ENCODE results near the gene ZBTB42. TPM values are rescaled to one million over a fixed set of nuclear protein-coding genes. Genes with fewer than 3 reads are reported as not detected.

ZBTB42 gene
- total and polyA plus RNA-seq, 4 donors = 1.5 to 9.4 (median 4.9) TPM

DNA sequence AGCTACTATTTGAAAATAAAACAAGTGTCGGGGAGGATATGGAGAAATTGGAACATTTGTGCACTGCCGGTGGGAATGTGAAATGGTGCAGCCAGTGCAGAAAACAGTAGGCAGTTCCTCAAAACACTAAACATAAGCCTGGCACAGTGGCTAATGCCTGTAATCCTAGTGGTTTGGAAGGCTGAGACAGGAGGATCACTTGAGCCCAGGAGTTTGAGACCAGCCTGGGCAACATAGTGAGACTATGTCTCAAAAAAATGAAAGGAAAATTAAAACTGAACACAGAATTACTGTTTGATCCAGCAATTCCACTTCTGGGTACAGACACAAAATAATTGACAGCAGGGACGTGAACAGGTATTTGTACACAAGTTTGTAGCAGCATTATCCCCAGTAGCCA is 35.4 kb upstream of the ZBTB42 start:
- TF ChIP-seq FOXA2 (IDR thresholded peaks at IDR 0.05) (no peak), RXRA (IDR thresholded peaks at IDR 0.05) (no peak), SP1 (IDR thresholded peaks at IDR 0.05) (no peak), HNF4G (IDR thresholded peaks at IDR 0.05) (no peak), JUND (IDR thresholded peaks at IDR 0.05) (no peak), YY1 (IDR thresholded peaks at IDR 0.05) (peak; percentile 34), GABPA (IDR thresholded peaks at IDR 0.05 in 1 of 2, conservative IDR thresholded peaks at IDR 0.05 in 1 of 2) (no peak)
- TF ChIP-seq, protein P1, sequence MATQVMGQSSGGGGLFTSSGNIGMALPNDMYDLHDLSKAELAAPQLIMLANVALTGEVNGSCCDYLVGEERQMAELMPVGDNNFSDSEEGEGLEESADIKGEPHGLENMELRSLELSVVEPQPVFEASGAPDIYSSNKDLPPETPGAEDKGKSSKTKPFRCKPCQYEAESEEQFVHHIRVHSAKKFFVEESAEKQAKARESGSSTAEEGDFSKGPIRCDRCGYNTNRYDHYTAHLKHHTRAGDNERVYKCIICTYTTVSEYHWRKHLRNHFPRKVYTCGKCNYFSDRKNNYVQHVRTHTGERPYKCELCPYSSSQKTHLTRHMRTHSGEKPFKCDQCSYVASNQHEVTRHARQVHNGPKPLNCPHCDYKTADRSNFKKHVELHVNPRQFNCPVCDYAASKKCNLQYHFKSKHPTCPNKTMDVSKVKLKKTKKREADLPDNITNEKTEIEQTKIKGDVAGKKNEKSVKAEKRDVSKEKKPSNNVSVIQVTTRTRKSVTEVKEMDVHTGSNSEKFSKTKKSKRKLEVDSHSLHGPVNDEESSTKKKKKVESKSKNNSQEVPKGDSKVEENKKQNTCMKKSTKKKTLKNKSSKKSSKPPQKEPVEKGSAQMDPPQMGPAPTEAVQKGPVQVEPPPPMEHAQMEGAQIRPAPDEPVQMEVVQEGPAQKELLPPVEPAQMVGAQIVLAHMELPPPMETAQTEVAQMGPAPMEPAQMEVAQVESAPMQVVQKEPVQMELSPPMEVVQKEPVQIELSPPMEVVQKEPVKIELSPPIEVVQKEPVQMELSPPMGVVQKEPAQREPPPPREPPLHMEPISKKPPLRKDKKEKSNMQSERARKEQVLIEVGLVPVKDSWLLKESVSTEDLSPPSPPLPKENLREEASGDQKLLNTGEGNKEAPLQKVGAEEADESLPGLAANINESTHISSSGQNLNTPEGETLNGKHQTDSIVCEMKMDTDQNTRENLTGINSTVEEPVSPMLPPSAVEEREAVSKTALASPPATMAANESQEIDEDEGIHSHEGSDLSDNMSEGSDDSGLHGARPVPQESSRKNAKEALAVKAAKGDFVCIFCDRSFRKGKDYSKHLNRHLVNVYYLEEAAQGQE (IDR thresholded peaks at IDR 0.05) = no peak
- TF ChIP-seq, protein P2, sequence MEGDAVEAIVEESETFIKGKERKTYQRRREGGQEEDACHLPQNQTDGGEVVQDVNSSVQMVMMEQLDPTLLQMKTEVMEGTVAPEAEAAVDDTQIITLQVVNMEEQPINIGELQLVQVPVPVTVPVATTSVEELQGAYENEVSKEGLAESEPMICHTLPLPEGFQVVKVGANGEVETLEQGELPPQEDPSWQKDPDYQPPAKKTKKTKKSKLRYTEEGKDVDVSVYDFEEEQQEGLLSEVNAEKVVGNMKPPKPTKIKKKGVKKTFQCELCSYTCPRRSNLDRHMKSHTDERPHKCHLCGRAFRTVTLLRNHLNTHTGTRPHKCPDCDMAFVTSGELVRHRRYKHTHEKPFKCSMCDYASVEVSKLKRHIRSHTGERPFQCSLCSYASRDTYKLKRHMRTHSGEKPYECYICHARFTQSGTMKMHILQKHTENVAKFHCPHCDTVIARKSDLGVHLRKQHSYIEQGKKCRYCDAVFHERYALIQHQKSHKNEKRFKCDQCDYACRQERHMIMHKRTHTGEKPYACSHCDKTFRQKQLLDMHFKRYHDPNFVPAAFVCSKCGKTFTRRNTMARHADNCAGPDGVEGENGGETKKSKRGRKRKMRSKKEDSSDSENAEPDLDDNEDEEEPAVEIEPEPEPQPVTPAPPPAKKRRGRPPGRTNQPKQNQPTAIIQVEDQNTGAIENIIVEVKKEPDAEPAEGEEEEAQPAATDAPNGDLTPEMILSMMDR (IDR thresholded peaks at IDR 0.05; ENCODE audit: low read depth, low read length, missing input control) = peak; percentile 6
- Histone ChIP-seq H3K27ac (ENCODE audit: low read depth in 1 of 2, low read length in 2 of 2) (peak overlapping the region; percentile 28 to 31), H3K4me3 (ENCODE audit: low read depth in 1 of 3, low read length in 3 of 3) (peak overlapping the region in 2 of 3 donors; percentile 22 to 68), H3K27me3 (ENCODE audit: control insufficient read depth in 4 of 4, insufficient read depth in 4 of 4, low read length in 3 of 4) (no peaks in the 10 kb centered on the region), H3K4me1 (ENCODE audit: control insufficient read depth in 4 of 4, insufficient read depth in 4 of 4, low read length in 3 of 4) (peaks cover 5 to 34% (median 18%) of the 10 kb centered on the region in 4 donors), H3K9ac (ENCODE audit: low read depth in 1 of 2, low read length in 2 of 2) (peak overlapping the region in 1 of 2 donors; percentile 70), H3K9me3 (ENCODE audit: control insufficient read depth in 4 of 4, low read length in 3 of 4) (no peaks in the 10 kb centered on the region), H3K36me3 (ENCODE audit: control insufficient read depth in 4 of 4, insufficient read depth in 3 of 4, low read depth in 1 of 4, low read length in 3 of 4) (peaks cover 0 to 4% (median 2%) of the 10 kb centered on the region in 4 donors)
- 35% methylated on average over 3 of the region's 3 CpGs for WGBS
- DNase-seq (ENCODE audit: low spot score) = no peak

DNA sequence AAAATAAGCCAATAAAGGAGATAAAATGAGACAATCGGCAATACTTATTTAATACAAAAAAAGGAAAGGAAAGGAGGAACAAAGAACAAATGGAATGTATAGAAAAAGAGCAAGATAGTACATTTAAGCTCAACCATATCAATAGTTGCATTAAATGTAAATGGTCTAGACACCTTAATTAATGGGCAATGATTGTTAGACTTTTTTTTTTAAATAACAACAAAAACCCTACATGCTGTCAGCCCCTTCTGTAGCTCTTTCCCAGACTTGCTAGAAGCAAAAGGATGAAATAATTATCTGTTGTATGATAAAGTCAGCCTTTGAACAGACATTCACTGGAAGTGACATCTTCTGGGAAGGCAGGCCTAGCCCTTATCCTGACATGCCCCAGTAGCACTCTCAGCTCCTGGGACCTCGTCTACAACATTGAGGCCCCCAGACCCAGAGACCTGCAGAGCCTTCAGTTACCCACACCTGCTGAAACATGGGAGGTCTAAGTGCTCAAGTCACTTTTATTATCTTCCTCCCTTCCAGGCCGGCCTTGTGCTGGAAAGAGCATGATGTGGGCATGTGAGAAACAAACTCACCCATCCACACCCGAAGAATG is 34.5 kb upstream of the ZBTB42 start:
- 50% methylated on average over 4 of the region's 4 CpGs for WGBS
- Histone ChIP-seq H3K36me3 (ENCODE audit: control insufficient read depth in 4 of 4, insufficient read depth in 3 of 4, low read depth in 1 of 4, low read length in 3 of 4) (peaks cover 0 to 11% (median 6%) of the 10 kb centered on the region in 4 donors), H3K27ac (ENCODE audit: low read depth in 1 of 2, low read length in 2 of 2) (peak overlapping the region; percentile 44 to 79), H3K4me1 (ENCODE audit: control insufficient read depth in 4 of 4, insufficient read depth in 4 of 4, low read length in 3 of 4) (peaks cover 5 to 34% (median 18%) of the 10 kb centered on the region in 4 donors), H3K27me3 (ENCODE audit: control insufficient read depth in 4 of 4, insufficient read depth in 4 of 4, low read length in 3 of 4) (no peaks in the 10 kb centered on the region), H3K9ac (ENCODE audit: low read depth in 1 of 2, low read length in 2 of 2) (peak overlapping the region in 1 of 2 donors; percentile 70), H3K4me3 (ENCODE audit: low read depth in 1 of 3, low read length in 3 of 3) (peak overlapping the region in 2 of 3 donors; percentile 54 to 68), H3K9me3 (ENCODE audit: control insufficient read depth in 4 of 4, low read length in 3 of 4) (no peaks in the 10 kb centered on the region)
- no peak for TF ChIP-seq RXRA (IDR thresholded peaks at IDR 0.05)
- TF ChIP-seq HNF4G (IDR thresholded peaks at IDR 0.05) = no peak
- TF ChIP-seq, protein P3, sequence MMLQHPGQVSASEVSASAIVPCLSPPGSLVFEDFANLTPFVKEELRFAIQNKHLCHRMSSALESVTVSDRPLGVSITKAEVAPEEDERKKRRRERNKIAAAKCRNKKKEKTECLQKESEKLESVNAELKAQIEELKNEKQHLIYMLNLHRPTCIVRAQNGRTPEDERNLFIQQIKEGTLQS (IDR thresholded peaks at IDR 0.05) = no peak
- TF ChIP-seq TAF1 (conservative IDR thresholded peaks at IDR 0.05) = no peak
- TF ChIP-seq RAD21 (IDR thresholded peaks at IDR 0.05) = no peak
- TF ChIP-seq NR2F2 (IDR thresholded peaks at IDR 0.05) = no peak
- no peak for TF ChIP-seq FOXA2 (IDR thresholded peaks at IDR 0.05)
- TF ChIP-seq, protein P2 (IDR thresholded peaks at IDR 0.05; ENCODE audit: low read depth, low read length, missing input control) = no peak
- TF ChIP-seq YY1 (IDR thresholded peaks at IDR 0.05) = no peak
- TF ChIP-seq, protein P1 (IDR thresholded peaks at IDR 0.05) = no peak
- no peak for TF ChIP-seq EGR1 (IDR thresholded peaks at IDR 0.05; ENCODE audit: low read depth in 2 of 2)
- no peak for TF ChIP-seq SP1 (IDR thresholded peaks at IDR 0.05)
- TF ChIP-seq JUND (IDR thresholded peaks at IDR 0.05) = no peak
- DNase-seq (ENCODE audit: low spot score) = no peak

All from liver (tissue), 9 donors.